Stimulated activated CD8-positive, alpha-beta memory T cell treated with anti-CD3 and anti-CD28 coated beads, Interleukin-4, amount 100 ng/mL, for 48 hours (primary cell): ENCODE data around the gene CYP2R1.
A peak's percentile ranks its signal among the peaks of the same experiment; 100 is the strongest.

ENCODE experiments used
- DNase-seq: peaks from one replicate; pipeline ENCODE4 v3.0.0-alpha.2; 2020

CYP2R1 gene

GRCh38 chr11:14892036-14892556 is at the start of gene CYP2R1:
TSS of gene CYP2R1 (minus strand) at chr11:14892231. CDS start at chr11:14892205, 26 bp downstream.
- DNase-seq, result peak; percentile 92

GRCh38 chr11:14938936-14939335 is 46.9 kb upstream of the CYP2R1 start:
- DNase-seq, result no peak

GRCh38 chr11:14934641-14935351 is 42.8 kb upstream of the CYP2R1 start:
- DNase-seq, result no peak

GRCh38 chr11:14932447-14932846 is 40.4 kb upstream of the CYP2R1 start:
- DNase-seq, result no peak

GRCh38 chr11:14930369-14930768 is 38.3 kb upstream of the CYP2R1 start:
- no peak for DNase-seq

GRCh38 chr11:14927146-14927545 is 35.1 kb upstream of the CYP2R1 start:
- no peak for DNase-seq

GRCh38 chr11:14924318-14924717 is 32.3 kb upstream of the CYP2R1 start:
- no peak for DNase-seq

- no peak for DNase-seq
Measured at GRCh38 chr11:14916403-14916802, 24.4 kb upstream of the CYP2R1 start.

GRCh38 chr11:14914536-14914935 is 22.5 kb upstream of the CYP2R1 start:
- no peak for DNase-seq

GRCh38 chr11:14908214-14908880 is 16.3 kb upstream of the CYP2R1 start:
- no peak for DNase-seq

- DNase-seq, result peak; percentile 95
Measured at GRCh38 chr11:14907411-14908213, 15.6 kb upstream of the CYP2R1 start.

- DNase-seq, result no peak
Measured at GRCh38 chr11:14906993-14907392, 15.0 kb upstream of the CYP2R1 start.

GRCh38 chr11:14906578-14906977 is 14.5 kb upstream of the CYP2R1 start:
- no peak for DNase-seq

GRCh38 chr11:14905104-14906033 is 13.3 kb upstream of the CYP2R1 start:
- peak; percentile 83 for DNase-seq

GRCh38 chr11:14904745-14905103 is 12.7 kb upstream of the CYP2R1 start:
- DNase-seq, result peak; percentile 96

- no peak for DNase-seq
Measured at GRCh38 chr11:14902650-14903350, 10.8 kb upstream of the CYP2R1 start.

GRCh38 chr11:14898906-14899305 is 6.9 kb upstream of the CYP2R1 start:
- DNase-seq, result no peak

- no peak for DNase-seq
Measured at GRCh38 chr11:14898355-14898754, 6.3 kb upstream of the CYP2R1 start.

- DNase-seq, result no peak
Measured at GRCh38 chr11:14894657-14895598, 2.9 kb upstream of the CYP2R1 start.

- DNase-seq, result no peak
Measured at GRCh38 chr11:14892577-14892976, 546 bp upstream of the CYP2R1 start.
